ENCODE measurements around the gene KRTAP19-5.

KRTAP19-5 gene

GRCh38 chr21:30482130-30482529, 19.8 kb downstream of the KRTAP19-5 start (continued):
- TF ChIP-seq ZNF692 (tag by site-specific recombination; IDR thresholded peaks at IDR 0.05), result no peak

GRCh38 chr21:30480145-30480544, 21.8 kb downstream of the KRTAP19-5 start, which contains the start of gene KRTAP19-1:
TSS of gene KRTAP19-1 (minus strand) at chr21:30480367. CDS start at chr21:30480317, 50 bp downstream.
- ChIA-PET POLR2A (no interaction called here), CTCF (no interaction called here)
- TF ChIP-seq ZNF354C (tag by site-specific recombination; IDR thresholded peaks at IDR 0.05; ENCODE audit: borderline replicate concordance, low read depth) (no peak), HOXA7 (CRISPR knock-in tag; IDR thresholded peaks at IDR 0.05; ENCODE audit: borderline replicate concordance) (no peak), KLF1 (tag by site-specific recombination; IDR thresholded peaks at IDR 0.05) (no peak), ZNF433 (tag by site-specific recombination; IDR thresholded peaks at IDR 0.05; ENCODE audit: low read depth) (no peak), ZNF600 (tag by site-specific recombination; IDR thresholded peaks at IDR 0.05) (no peak; the same call in 1 of the 2 replicates), ZNF274 (IDR thresholded peaks at IDR 0.05; ENCODE audit: low read length) (no peak), ZNF274 (tag by site-specific recombination; IDR thresholded peaks at IDR 0.05; ENCODE audit: borderline replicate concordance) (no peak)
- no peak within 1 kb of the TSS for H3K27ac ChIP-seq (ENCODE audit: extremely low read depth, low read depth, low read length)
- no peaks in the 10 kb centered on the region for H3K9me3 ChIP-seq (ENCODE audit: control insufficient read depth, insufficient read depth, low read depth, low read length)
- no peak within 1 kb of the TSS for H3K4me3 ChIP-seq (ENCODE audit: low read depth, low read length)
- no peaks in the 10 kb centered on the region for H3K4me1 ChIP-seq (ENCODE audit: control insufficient read depth, insufficient read depth, low read length)
- no peaks in the 10 kb centered on the region for H3K36me3 ChIP-seq (ENCODE audit: control insufficient read depth in 2 of 2, insufficient read depth in 1 of 2, low read length in 2 of 2)

- TF ChIP-seq ZNF16 (tag by site-specific recombination; IDR thresholded peaks at IDR 0.05; ENCODE audit: low read depth), result no peak
- no peaks in the 10 kb centered on the region for H3K4me1 ChIP-seq (ENCODE audit: control insufficient read depth, insufficient read depth, low read length)
- no peaks in the 10 kb centered on the region for H3K36me3 ChIP-seq (ENCODE audit: control insufficient read depth in 2 of 2, insufficient read depth in 1 of 2, low read length in 2 of 2)
- H3K27ac ChIP-seq (ENCODE audit: extremely low read depth, low read depth, low read length), result no peak overlapping the region
- ChIA-PET CTCF (no interaction called here), POLR2A (no interaction called here)
- no peaks in the 10 kb centered on the region for H3K9me3 ChIP-seq (ENCODE audit: control insufficient read depth, insufficient read depth, low read depth, low read length)
- no peak overlapping the region for H3K4me3 ChIP-seq (ENCODE audit: low read depth, low read length)
These were observed 22.7 kb downstream of the KRTAP19-5 start for GRCh38 chr21:30479259-30479658.

GRCh38 chr21:30478004-30478403, 23.9 kb downstream of the KRTAP19-5 start:
- Histone ChIP-seq H3K27ac (ENCODE audit: extremely low read depth, low read depth, low read length) (no peak overlapping the region), H3K4me1 (ENCODE audit: control insufficient read depth, insufficient read depth, low read length) (no peaks in the 10 kb centered on the region), H3K9me3 (ENCODE audit: control insufficient read depth, insufficient read depth, low read depth, low read length) (no peaks in the 10 kb centered on the region), H3K4me3 (ENCODE audit: low read depth, low read length) (no peak overlapping the region), H3K36me3 (ENCODE audit: control insufficient read depth in 2 of 2, insufficient read depth in 1 of 2, low read length in 2 of 2) (no peaks in the 10 kb centered on the region)
- ChIA-PET POLR2A (no interaction called here), CTCF (no interaction called here)
- TF ChIP-seq ZBTB26 (tag by site-specific recombination; optimal IDR thresholded peaks at IDR 0.05), result no peak
- no peak for TF ChIP-seq ZNF248 (tag by site-specific recombination; IDR thresholded peaks at IDR 0.05)
- TF ChIP-seq ZNF18 (tag by site-specific recombination; IDR thresholded peaks at IDR 0.05), result no peak
- TF ChIP-seq SETDB1 (IDR thresholded peaks at IDR 0.05; ENCODE audit: insufficient read length, low read length), result no peak
- TF ChIP-seq PRDM6 (tag by site-specific recombination; IDR thresholded peaks at IDR 0.05), result no peak
- TF ChIP-seq ZFHX2 (tag by site-specific recombination; conservative IDR thresholded peaks at IDR 0.05), result no peak
- no peak for TF ChIP-seq ZNF654 (tag by site-specific recombination; IDR thresholded peaks at IDR 0.05; ENCODE audit: low read depth)
- TF ChIP-seq ZNF791 (tag by site-specific recombination; IDR thresholded peaks at IDR 0.05), result no peak
- TF ChIP-seq YY1 (tag by site-specific recombination; IDR thresholded peaks at IDR 0.05), result no peak
- TF ChIP-seq ZNF660 (tag by site-specific recombination; IDR thresholded peaks at IDR 0.05), result no peak
- no peak for TF ChIP-seq TRIM28 (IDR thresholded peaks at IDR 0.05; ENCODE audit: borderline replicate concordance, low read length)
- TF ChIP-seq ZBTB10 (tag by site-specific recombination; IDR thresholded peaks at IDR 0.05), result no peak
- TF ChIP-seq MYNN (tag by site-specific recombination; IDR thresholded peaks at IDR 0.05; ENCODE audit: borderline replicate concordance), result no peak
- TF ChIP-seq ZNF585B (tag by site-specific recombination; IDR thresholded peaks at IDR 0.05), result no peak

All from HEK293 (cell line).